ENCODE measurements around the gene RARA.

Gene RARA

DNA sequence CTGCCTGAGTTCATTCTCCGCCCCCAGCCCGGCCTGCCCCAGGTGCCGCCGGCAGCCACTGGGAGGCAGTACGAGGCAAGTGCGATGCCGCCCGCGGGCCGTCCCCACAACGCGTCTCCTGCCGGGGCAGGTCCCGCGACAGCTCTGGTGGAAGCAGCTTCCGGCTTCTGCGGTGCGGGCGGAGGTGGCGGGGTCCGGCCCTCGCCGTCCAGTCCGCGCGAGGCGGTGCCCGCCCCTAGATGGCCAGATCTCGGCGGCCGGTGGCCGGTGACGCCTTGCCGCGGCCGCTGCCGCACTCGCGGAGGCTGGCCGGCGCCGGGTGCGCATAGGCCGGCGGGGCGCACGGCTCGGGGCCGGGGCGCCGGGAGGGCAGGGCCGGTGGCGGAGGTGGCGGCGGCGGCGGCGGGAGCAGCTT is 53.7 kb downstream of the RARA start (continued):
- TF ChIP-seq, protein P1, sequence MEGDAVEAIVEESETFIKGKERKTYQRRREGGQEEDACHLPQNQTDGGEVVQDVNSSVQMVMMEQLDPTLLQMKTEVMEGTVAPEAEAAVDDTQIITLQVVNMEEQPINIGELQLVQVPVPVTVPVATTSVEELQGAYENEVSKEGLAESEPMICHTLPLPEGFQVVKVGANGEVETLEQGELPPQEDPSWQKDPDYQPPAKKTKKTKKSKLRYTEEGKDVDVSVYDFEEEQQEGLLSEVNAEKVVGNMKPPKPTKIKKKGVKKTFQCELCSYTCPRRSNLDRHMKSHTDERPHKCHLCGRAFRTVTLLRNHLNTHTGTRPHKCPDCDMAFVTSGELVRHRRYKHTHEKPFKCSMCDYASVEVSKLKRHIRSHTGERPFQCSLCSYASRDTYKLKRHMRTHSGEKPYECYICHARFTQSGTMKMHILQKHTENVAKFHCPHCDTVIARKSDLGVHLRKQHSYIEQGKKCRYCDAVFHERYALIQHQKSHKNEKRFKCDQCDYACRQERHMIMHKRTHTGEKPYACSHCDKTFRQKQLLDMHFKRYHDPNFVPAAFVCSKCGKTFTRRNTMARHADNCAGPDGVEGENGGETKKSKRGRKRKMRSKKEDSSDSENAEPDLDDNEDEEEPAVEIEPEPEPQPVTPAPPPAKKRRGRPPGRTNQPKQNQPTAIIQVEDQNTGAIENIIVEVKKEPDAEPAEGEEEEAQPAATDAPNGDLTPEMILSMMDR (tag by site-specific recombination; IDR thresholded peaks at IDR 0.05): peak; percentile 97
- no peak for TF ChIP-seq ZNF350 (tag by site-specific recombination; IDR thresholded peaks at IDR 0.05)
- no peak for TF ChIP-seq ZNF19 (tag by site-specific recombination; IDR thresholded peaks at IDR 0.05; ENCODE audit: low read depth)
- no peak for TF ChIP-seq ZNF426 (tag by site-specific recombination; IDR thresholded peaks at IDR 0.05)
- peak; percentile 55; the same call in 1 of the 2 replicates for TF ChIP-seq ZNF391 (tag by site-specific recombination; IDR thresholded peaks at IDR 0.05; ENCODE audit: borderline replicate concordance, low read depth)
- TF ChIP-seq, protein P2, sequence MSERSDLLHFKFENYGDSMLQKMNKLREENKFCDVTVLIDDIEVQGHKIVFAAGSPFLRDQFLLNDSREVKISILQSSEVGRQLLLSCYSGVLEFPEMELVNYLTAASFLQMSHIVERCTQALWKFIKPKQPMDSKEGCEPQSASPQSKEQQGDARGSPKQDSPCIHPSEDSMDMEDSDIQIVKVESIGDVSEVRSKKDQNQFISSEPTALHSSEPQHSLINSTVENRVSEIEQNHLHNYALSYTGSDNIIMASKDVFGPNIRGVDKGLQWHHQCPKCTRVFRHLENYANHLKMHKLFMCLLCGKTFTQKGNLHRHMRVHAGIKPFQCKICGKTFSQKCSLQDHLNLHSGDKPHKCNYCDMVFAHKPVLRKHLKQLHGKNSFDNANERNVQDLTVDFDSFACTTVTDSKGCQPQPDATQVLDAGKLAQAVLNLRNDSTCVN (tag by site-specific recombination; optimal IDR thresholded peaks at IDR 0.05): peak; percentile 69
- TF ChIP-seq, protein P3, sequence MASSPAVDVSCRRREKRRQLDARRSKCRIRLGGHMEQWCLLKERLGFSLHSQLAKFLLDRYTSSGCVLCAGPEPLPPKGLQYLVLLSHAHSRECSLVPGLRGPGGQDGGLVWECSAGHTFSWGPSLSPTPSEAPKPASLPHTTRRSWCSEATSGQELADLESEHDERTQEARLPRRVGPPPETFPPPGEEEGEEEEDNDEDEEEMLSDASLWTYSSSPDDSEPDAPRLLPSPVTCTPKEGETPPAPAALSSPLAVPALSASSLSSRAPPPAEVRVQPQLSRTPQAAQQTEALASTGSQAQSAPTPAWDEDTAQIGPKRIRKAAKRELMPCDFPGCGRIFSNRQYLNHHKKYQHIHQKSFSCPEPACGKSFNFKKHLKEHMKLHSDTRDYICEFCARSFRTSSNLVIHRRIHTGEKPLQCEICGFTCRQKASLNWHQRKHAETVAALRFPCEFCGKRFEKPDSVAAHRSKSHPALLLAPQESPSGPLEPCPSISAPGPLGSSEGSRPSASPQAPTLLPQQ (tag by site-specific recombination; IDR thresholded peaks at IDR 0.05): peak; percentile 64; the same call in 1 of the 2 replicates
- peak; percentile 75 for TF ChIP-seq ZFHX2 (tag by site-specific recombination; conservative IDR thresholded peaks at IDR 0.05)
- TF ChIP-seq ZIC2 (tag by site-specific recombination; IDR thresholded peaks at IDR 0.05): peak; percentile 60
- no peak for TF ChIP-seq FEZF1 (tag by site-specific recombination; IDR thresholded peaks at IDR 0.05)
- TF ChIP-seq ZNF654 (tag by site-specific recombination; IDR thresholded peaks at IDR 0.05; ENCODE audit: low read depth): peak; percentile 59

GRCh38 chr17:40363111-40363827 is 54.3 kb downstream of the RARA start:
- Histone ChIP-seq H3K4me1 (ENCODE audit: control insufficient read depth, insufficient read depth, low read length) (no peaks in the 10 kb centered on the region), H3K36me3 (ENCODE audit: control insufficient read depth in 2 of 2, insufficient read depth in 1 of 2, low read length in 2 of 2) (no peaks in the 10 kb centered on the region; a peak in 1 of 3 replicates), H3K27ac (ENCODE audit: extremely low read depth, low read depth, low read length) (peak overlapping the region; percentile 70; the same call in 1 of the 2 replicates), H3K4me3 (ENCODE audit: low read depth, low read length) (peak overlapping the region; percentile 50), H3K9me3 (ENCODE audit: control insufficient read depth, insufficient read depth, low read depth, low read length) (no peaks in the 10 kb centered on the region)
- ChIA-PET CTCF (interaction anchor here (0.5 to 16.1 kb wide), 15 partner anchors 31 to 197 kb away, joined by 3 to 453 read pairs (median 5); partner anchors contain the start of genes RARA and TOP2A), POLR2A (interaction anchor here (0.6 to 2.8 kb wide), 3 partner anchors 18 to 55 kb away, joined by 3 to 18 read pairs (median 5); partner anchors contain the start of gene TOP2A)
- TF ChIP-seq PRDM6 (tag by site-specific recombination; IDR thresholded peaks at IDR 0.05): no peak
- TF ChIP-seq, protein P2 (tag by site-specific recombination; optimal IDR thresholded peaks at IDR 0.05): peak; percentile 58
- no peak for TF ChIP-seq ZNF654 (tag by site-specific recombination; IDR thresholded peaks at IDR 0.05; ENCODE audit: low read depth)
- TF ChIP-seq ZNF621 (tag by site-specific recombination; IDR thresholded peaks at IDR 0.05): no peak
- TF ChIP-seq ZNF155 (tag by site-specific recombination; IDR thresholded peaks at IDR 0.05): no peak
- TF ChIP-seq ZNF274 (IDR thresholded peaks at IDR 0.05; ENCODE audit: low read length): no peak
- TF ChIP-seq ZNF274 (tag by site-specific recombination; IDR thresholded peaks at IDR 0.05; ENCODE audit: borderline replicate concordance): no peak
- no peak for TF ChIP-seq ZNF18 (tag by site-specific recombination; IDR thresholded peaks at IDR 0.05)
- peak; percentile 25 for TF ChIP-seq ZNF335 (tag by site-specific recombination; conservative IDR thresholded peaks at IDR 0.05)
- TF ChIP-seq, protein P4, sequence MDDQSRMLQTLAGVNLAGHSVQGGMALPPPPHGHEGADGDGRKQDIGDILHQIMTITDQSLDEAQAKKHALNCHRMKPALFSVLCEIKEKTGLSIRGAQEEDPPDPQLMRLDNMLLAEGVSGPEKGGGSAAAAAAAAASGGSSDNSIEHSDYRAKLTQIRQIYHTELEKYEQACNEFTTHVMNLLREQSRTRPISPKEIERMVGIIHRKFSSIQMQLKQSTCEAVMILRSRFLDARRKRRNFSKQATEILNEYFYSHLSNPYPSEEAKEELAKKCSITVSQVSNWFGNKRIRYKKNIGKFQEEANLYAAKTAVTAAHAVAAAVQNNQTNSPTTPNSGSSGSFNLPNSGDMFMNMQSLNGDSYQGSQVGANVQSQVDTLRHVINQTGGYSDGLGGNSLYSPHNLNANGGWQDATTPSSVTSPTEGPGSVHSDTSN (CRISPR knock-in tag; IDR thresholded peaks at IDR 0.05): 0 out of 2 replicates have a peak, but pooled peaks have one; percentile 32
- TF ChIP-seq HOXA7 (CRISPR knock-in tag; IDR thresholded peaks at IDR 0.05; ENCODE audit: borderline replicate concordance): no peak
- TF ChIP-seq ZNF658 (tag by site-specific recombination; IDR thresholded peaks at IDR 0.05): no peak
- TF ChIP-seq ZNF558 (tag by site-specific recombination; IDR thresholded peaks at IDR 0.05): no peak
- no peak for TF ChIP-seq ZNF202 (tag by site-specific recombination; IDR thresholded peaks at IDR 0.05; ENCODE audit: borderline replicate concordance)
- no peak for TF ChIP-seq ZNF473 (tag by site-specific recombination; IDR thresholded peaks at IDR 0.05)
- TF ChIP-seq IKZF3 (tag by site-specific recombination; IDR thresholded peaks at IDR 0.05): no peak
